OCI-LY7 (cell line): ENCODE results near the gene ITGB3.

Experiments
- CTCF ChIP-seq: fragments of 200-600 bp; sonication (generic); conservative IDR thresholded peaks from 2 replicates; pipeline ENCODE4 v1.5.1; 2014; ENCODE audit warnings: mild to moderate bottlenecking, antibody characterized with exemption, low read length, moderate library complexity, mixed read lengths
- EZH2phosphoT487 ChIP-seq: fragments of 200-600 bp; sonication (generic); IDR thresholded peaks from 2 replicates; pipeline ENCODE4 v1.6.1; 2018; ENCODE audit warnings: low read depth, borderline replicate concordance, mild to moderate bottlenecking, mixed run types, antibody characterized with exemption, low read length, moderate library complexity, mixed read lengths

GRCh38 chr17:47238321-47239010 is 15.2 kb upstream of the ITGB3 start:
- TF ChIP-seq CTCF (no peak), EZH2phosphoT487 (no peak)
